GM23338 (cell line): Measurements from ENCODE around the gene SENP3. TPM values are rescaled to one million over a fixed set of nuclear protein-coding genes. Genes with fewer than 3 reads are reported as not detected.

Experiments
- ATAC-seq: fragments of 200-7000 bp; cut with Tn5 transposase; 3 replicates; pipeline ENCODE4 v1.9.1; 2020
- DNase-seq: peaks from one replicate; pipeline ENCODE4 v3.0.0-alpha.2; 2015; ENCODE audit warnings: low spot score
- H2AFZ ChIP-seq: fragments of 200-600 bp; sonication (generic); 2 replicates; pipeline ENCODE4 v1.8.0; 2016; ENCODE audit warnings: antibody characterized with exemption, mild to moderate bottlenecking, moderate library complexity
- H3F3A ChIP-seq: fragments of 200-600 bp; sonication (generic); replicated peaks from 2 replicates; pipeline ENCODE4 v1.8.0; 2017; ENCODE audit warnings: antibody characterized with exemption, mixed run types, low read depth
- H3K27ac ChIP-seq: fragments of 200-600 bp; sonication (generic); 2 replicates; pipeline ENCODE4 v1.6.1; 2016; ENCODE audit warnings: low read depth
- H3K27me3 ChIP-seq: fragments of 200-600 bp; sonication (generic); 2 replicates; pipeline ENCODE4 v1.8.0; 2016; ENCODE audit warnings: mild to moderate bottlenecking, mixed run types, moderate library complexity; ENCODE audit not compliant: insufficient read depth
- H3K36me3 ChIP-seq: fragments of 200-600 bp; sonication (generic); 2 replicates; pipeline ENCODE4 v1.8.0; 2016; ENCODE audit warnings: mild to moderate bottlenecking; ENCODE audit not compliant: insufficient read depth
- H3K4me1 ChIP-seq: fragments of 200-600 bp; sonication (generic); 2 replicates; pipeline ENCODE4 v1.8.0; 2016; ENCODE audit warnings: mild to moderate bottlenecking, moderate library complexity; ENCODE audit not compliant: insufficient read depth
- H3K4me2 ChIP-seq: fragments of 200-600 bp; sonication (generic); 2 replicates; pipeline ENCODE4 v1.7.1; 2017; ENCODE audit warnings: mixed run types
- H3K4me3 ChIP-seq: fragments of 200-600 bp; sonication (generic); 2 replicates; pipeline ENCODE4 v1.6.1; 2016; ENCODE audit warnings: mixed run types
- H3K79me2 ChIP-seq: fragments of 200-600 bp; sonication (generic); replicated peaks from 2 replicates; pipeline ENCODE4 v1.8.0; 2017; ENCODE audit warnings: mild to moderate bottlenecking; ENCODE audit not compliant: insufficient read depth
- H3K9me2 ChIP-seq: fragments of 200-600 bp; sonication (generic); 2 replicates; pipeline ENCODE4 v1.8.0; 2017; ENCODE audit not compliant: insufficient read depth
- H4K20me1 ChIP-seq: fragments of 200-600 bp; sonication (generic); replicated peaks from 2 replicates; pipeline ENCODE4 v1.8.0; 2017; ENCODE audit warnings: mild to moderate bottlenecking; ENCODE audit not compliant: insufficient read depth
- H3K27ac Mint-ChIP-seq: 2 replicates; pipeline ENCODE4 v1.8.0; 2020; ENCODE audit warnings: inconsistent platforms, mild to moderate bottlenecking, moderate library complexity, mixed read lengths
- H3K27me3 Mint-ChIP-seq: 3 replicates; pipeline ENCODE4 v1.8.0; 2022; ENCODE audit warnings: low read depth, mild to moderate bottlenecking, moderate library complexity, mixed read lengths, inconsistent platforms; ENCODE audit not compliant: insufficient read depth, poor library complexity
- H3K36me3 Mint-ChIP-seq: 3 replicates; pipeline ENCODE4 v1.8.0; 2021; ENCODE audit warnings: low read depth, mild to moderate bottlenecking, inconsistent platforms, moderate library complexity, mixed read lengths
- H3K4me1 Mint-ChIP-seq: 3 replicates; pipeline ENCODE4 v1.8.0; 2020; ENCODE audit warnings: mild to moderate bottlenecking, inconsistent platforms, mixed read lengths
- H3K4me3 Mint-ChIP-seq: 3 replicates; pipeline ENCODE4 v1.8.0; 2021; ENCODE audit warnings: moderate library complexity, mild to moderate bottlenecking, inconsistent platforms, mixed read lengths
- H3K9me3 Mint-ChIP-seq: 3 replicates; pipeline ENCODE4 v1.8.0; 2020; ENCODE audit warnings: moderate library complexity, mild to moderate bottlenecking, inconsistent platforms, mixed read lengths
- EZH2phosphoT487 ChIP-seq: fragments of 200-600 bp; sonication (generic); IDR thresholded peaks from one replicate; pipeline ENCODE4 v1.8.1; 2018; ENCODE audit warnings: antibody characterized with exemption; ENCODE audit not compliant: unreplicated experiment
- JUNB ChIP-seq: IDR thresholded peaks from one replicate; pipeline ENCODE4 v1.6.1; 2016; ENCODE audit warnings: antibody characterized with exemption; ENCODE audit not compliant: unreplicated experiment
- NANOG ChIP-seq: IDR thresholded peaks from 2 replicates; pipeline ENCODE4 v1.6.1; 2016; ENCODE audit warnings: antibody characterized with exemption, borderline replicate concordance
- POLR2AphosphoS5 ChIP-seq: IDR thresholded peaks from 2 replicates; pipeline ENCODE4 v1.6.1; 2016; ENCODE audit warnings: antibody characterized with exemption, low read depth
- STAT1 ChIP-seq: IDR thresholded peaks from one replicate; pipeline ENCODE4 v1.6.1; 2016; ENCODE audit warnings: antibody characterized with exemption; ENCODE audit not compliant: unreplicated experiment
- ZNF114 ChIP-seq: fragments of 250-450 bp; sonication (Bioruptor Pico); IDR thresholded peaks from 2 replicates; pipeline ENCODE4 v1.5.0; 2020; ENCODE audit warnings: mild to moderate bottlenecking, moderate library complexity
- ZNF331 ChIP-seq: fragments of 250-450 bp; sonication (Bioruptor Pico); IDR thresholded peaks from 2 replicates; pipeline ENCODE4 v1.5.0; 2020; ENCODE audit warnings: low read depth, mild to moderate bottlenecking, moderate library complexity
- polyA plus RNA-seq: library from polyadenylated mRNA; unstranded; fragments of >200 nt; fragmentation: Nextera tagmentation; extraction: Ambion mirVana; gene quantifications from 2 replicates; pipeline ENCODE4 v1.2.1, GENCODE V29; 2016
- total RNA-seq: library from RNA; depleted of rRNA; stranded (reverse); fragments of >200 nt; shearing (Covaris generic); gene quantifications from 2 replicates; pipeline ENCODE4 v1.2.3, GENCODE V29; 2014
- TF ChIP-seq, protein P1 (sequence below), 2 experiments: fragments of 200-600 bp in 1 of 2; sonication (generic) in 1 of 2; conservative IDR thresholded peaks; 2 replicates each; pipeline versions ENCODE4 v1.5.1 to v1.6.1; 2016 to 2017; ENCODE audit warnings: antibody characterized with exemption in 2 of 2, low read depth in 2 of 2, mild to moderate bottlenecking in 2 of 2, moderate library complexity in 1 of 2
- TF ChIP-seq, protein P2 (sequence below): fragments of 250-450 bp; sonication (Bioruptor Pico); IDR thresholded peaks from 2 replicates; pipeline ENCODE4 v1.5.0; 2020; ENCODE audit warnings: mild to moderate bottlenecking, moderate library complexity
- TF ChIP-seq, protein P3 (sequence below): IDR thresholded peaks from one replicate; pipeline ENCODE4 v1.6.1; 2018; ENCODE audit warnings: antibody characterized with exemption; ENCODE audit not compliant: unreplicated experiment

Gene SENP3
- total and polyA plus RNA-seq, 2 experiments from 2014 or later = 6.5 to 138 TPM

DNA sequence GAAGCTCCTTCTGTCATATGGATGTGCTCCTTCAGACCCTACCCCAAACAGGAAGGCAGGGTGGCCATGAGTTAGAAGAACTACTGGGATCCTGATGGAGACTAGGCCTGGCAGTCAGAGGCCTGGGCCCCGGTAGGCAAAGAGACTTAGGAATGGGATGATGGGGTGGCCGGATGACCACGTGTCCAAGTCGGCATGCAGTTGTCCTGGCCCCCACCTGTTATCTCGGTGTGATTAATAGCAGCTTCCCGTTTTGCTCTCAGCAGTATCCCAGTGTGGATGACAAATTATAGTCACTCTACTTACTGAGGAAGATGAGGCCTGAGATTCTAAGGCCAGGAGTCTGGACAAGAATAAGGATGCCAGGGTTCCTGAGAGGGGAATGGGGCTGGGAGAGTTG lies 11.4 kb upstream of the SENP3 start:
- peaks cover 5% of the 10 kb centered on the region; the same call in 1 of the 2 replicates for H3K4me1 ChIP-seq
- Mint-ChIP-seq H3K36me3 (no peaks in the 10 kb centered on the region), H3K27me3 (peaks cover 8% of the 10 kb centered on the region), H3K27ac (no peak overlapping the region), H3K4me1 (peaks cover 10% of the 10 kb centered on the region), H3K4me3 (no peak overlapping the region), H3K9me3 (no peaks in the 10 kb centered on the region)
- H3K36me3 ChIP-seq = no peaks in the 10 kb centered on the region
- H2AFZ ChIP-seq = no peak overlapping the region
- H3K79me2 ChIP-seq = no peaks in the 10 kb centered on the region
- TF ChIP-seq JUNB = no peak
- TF ChIP-seq, protein P1, sequence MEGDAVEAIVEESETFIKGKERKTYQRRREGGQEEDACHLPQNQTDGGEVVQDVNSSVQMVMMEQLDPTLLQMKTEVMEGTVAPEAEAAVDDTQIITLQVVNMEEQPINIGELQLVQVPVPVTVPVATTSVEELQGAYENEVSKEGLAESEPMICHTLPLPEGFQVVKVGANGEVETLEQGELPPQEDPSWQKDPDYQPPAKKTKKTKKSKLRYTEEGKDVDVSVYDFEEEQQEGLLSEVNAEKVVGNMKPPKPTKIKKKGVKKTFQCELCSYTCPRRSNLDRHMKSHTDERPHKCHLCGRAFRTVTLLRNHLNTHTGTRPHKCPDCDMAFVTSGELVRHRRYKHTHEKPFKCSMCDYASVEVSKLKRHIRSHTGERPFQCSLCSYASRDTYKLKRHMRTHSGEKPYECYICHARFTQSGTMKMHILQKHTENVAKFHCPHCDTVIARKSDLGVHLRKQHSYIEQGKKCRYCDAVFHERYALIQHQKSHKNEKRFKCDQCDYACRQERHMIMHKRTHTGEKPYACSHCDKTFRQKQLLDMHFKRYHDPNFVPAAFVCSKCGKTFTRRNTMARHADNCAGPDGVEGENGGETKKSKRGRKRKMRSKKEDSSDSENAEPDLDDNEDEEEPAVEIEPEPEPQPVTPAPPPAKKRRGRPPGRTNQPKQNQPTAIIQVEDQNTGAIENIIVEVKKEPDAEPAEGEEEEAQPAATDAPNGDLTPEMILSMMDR (conservative IDR thresholded peaks at IDR 0.05; ENCODE audit: low read depth in 2 of 2) = no peak
- TF ChIP-seq, protein P2, sequence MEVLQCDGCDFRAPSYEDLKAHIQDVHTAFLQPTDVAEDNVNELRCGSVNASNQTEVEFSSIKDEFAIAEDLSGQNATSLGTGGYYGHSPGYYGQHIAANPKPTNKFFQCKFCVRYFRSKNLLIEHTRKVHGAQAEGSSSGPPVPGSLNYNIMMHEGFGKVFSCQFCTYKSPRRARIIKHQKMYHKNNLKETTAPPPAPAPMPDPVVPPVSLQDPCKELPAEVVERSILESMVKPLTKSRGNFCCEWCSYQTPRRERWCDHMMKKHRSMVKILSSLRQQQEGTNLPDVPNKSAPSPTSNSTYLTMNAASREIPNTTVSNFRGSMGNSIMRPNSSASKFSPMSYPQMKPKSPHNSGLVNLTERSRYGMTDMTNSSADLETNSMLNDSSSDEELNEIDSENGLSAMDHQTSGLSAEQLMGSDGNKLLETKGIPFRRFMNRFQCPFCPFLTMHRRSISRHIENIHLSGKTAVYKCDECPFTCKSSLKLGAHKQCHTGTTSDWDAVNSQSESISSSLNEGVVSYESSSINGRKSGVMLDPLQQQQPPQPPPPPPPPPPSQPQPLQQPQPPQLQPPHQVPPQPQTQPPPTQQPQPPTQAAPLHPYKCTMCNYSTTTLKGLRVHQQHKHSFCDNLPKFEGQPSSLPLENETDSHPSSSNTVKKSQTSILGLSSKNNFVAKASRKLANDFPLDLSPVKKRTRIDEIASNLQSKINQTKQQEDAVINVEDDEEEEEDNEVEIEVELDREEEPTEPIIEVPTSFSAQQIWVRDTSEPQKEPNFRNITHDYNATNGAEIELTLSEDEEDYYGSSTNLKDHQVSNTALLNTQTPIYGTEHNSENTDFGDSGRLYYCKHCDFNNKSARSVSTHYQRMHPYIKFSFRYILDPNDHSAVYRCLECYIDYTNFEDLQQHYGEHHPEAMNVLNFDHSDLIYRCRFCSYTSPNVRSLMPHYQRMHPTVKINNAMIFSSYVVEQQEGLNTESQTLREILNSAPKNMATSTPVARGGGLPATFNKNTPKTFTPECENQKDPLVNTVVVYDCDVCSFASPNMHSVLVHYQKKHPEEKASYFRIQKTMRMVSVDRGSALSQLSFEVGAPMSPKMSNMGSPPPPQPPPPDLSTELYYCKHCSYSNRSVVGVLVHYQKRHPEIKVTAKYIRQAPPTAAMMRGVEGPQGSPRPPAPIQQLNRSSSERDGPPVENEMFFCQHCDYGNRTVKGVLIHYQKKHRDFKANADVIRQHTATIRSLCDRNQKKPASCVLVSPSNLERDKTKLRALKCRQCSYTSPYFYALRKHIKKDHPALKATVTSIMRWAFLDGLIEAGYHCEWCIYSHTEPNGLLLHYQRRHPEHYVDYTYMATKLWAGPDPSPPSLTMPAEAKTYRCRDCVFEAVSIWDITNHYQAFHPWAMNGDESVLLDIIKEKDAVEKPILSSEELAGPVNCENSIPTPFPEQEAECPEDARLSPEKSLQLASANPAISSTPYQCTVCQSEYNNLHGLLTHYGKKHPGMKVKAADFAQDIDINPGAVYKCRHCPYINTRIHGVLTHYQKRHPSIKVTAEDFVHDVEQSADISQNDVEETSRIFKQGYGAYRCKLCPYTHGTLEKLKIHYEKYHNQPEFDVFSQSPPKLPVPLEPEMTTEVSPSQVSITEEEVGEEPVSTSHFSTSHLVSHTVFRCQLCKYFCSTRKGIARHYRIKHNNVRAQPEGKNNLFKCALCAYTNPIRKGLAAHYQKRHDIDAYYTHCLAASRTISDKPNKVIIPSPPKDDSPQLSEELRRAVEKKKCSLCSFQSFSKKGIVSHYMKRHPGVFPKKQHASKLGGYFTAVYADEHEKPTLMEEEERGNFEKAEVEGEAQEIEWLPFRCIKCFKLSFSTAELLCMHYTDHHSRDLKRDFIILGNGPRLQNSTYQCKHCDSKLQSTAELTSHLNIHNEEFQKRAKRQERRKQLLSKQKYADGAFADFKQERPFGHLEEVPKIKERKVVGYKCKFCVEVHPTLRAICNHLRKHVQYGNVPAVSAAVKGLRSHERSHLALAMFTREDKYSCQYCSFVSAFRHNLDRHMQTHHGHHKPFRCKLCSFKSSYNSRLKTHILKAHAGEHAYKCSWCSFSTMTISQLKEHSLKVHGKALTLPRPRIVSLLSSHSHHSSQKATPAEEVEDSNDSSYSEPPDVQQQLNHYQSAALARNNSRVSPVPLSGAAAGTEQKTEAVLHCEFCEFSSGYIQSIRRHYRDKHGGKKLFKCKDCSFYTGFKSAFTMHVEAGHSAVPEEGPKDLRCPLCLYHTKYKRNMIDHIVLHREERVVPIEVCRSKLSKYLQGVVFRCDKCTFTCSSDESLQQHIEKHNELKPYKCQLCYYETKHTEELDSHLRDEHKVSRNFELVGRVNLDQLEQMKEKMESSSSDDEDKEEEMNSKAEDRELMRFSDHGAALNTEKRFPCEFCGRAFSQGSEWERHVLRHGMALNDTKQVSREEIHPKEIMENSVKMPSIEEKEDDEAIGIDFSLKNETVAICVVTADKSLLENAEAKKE (CRISPR knock-in tag) = no peak
- no peak for TF ChIP-seq STAT1
- no peak for TF ChIP-seq EZH2phosphoT487
- no peak for TF ChIP-seq ZNF331 (CRISPR knock-in tag)
- TF ChIP-seq, protein P3, sequence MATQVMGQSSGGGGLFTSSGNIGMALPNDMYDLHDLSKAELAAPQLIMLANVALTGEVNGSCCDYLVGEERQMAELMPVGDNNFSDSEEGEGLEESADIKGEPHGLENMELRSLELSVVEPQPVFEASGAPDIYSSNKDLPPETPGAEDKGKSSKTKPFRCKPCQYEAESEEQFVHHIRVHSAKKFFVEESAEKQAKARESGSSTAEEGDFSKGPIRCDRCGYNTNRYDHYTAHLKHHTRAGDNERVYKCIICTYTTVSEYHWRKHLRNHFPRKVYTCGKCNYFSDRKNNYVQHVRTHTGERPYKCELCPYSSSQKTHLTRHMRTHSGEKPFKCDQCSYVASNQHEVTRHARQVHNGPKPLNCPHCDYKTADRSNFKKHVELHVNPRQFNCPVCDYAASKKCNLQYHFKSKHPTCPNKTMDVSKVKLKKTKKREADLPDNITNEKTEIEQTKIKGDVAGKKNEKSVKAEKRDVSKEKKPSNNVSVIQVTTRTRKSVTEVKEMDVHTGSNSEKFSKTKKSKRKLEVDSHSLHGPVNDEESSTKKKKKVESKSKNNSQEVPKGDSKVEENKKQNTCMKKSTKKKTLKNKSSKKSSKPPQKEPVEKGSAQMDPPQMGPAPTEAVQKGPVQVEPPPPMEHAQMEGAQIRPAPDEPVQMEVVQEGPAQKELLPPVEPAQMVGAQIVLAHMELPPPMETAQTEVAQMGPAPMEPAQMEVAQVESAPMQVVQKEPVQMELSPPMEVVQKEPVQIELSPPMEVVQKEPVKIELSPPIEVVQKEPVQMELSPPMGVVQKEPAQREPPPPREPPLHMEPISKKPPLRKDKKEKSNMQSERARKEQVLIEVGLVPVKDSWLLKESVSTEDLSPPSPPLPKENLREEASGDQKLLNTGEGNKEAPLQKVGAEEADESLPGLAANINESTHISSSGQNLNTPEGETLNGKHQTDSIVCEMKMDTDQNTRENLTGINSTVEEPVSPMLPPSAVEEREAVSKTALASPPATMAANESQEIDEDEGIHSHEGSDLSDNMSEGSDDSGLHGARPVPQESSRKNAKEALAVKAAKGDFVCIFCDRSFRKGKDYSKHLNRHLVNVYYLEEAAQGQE = no peak
- TF ChIP-seq ZNF114 (CRISPR knock-in tag) = no peak
- TF ChIP-seq POLR2AphosphoS5 = no peak
- no peak for TF ChIP-seq NANOG
- no peaks in the 10 kb centered on the region for H4K20me1 ChIP-seq
- H3F3A ChIP-seq = peaks cover 14% of the 10 kb centered on the region
- DNase-seq (no peak), ATAC-seq (no peak)
- H3K9me2 ChIP-seq = no peaks in the 10 kb centered on the region
- H3K27ac ChIP-seq = no peak overlapping the region
- no peak overlapping the region for H3K4me2 ChIP-seq
- no peak overlapping the region for H3K4me3 ChIP-seq
- H3K27me3 ChIP-seq = peaks cover 13% of the 10 kb centered on the region
